GM12878 (cell line): Measurements from ENCODE around the gene CREBBP. TPM values are rescaled to one million over a fixed set of nuclear protein-coding genes. Genes with fewer than 3 reads are reported as not detected.
"Not testable (repeated sequence)": the region's sequence is repeated elsewhere in the genome, so short reads cannot be mapped to it uniquely, and the experiment has no call there.

Experiments
- ATAC-seq: fragments of 200-7000 bp; cut with Tn5 transposase; 3 replicates; pipeline ENCODE4 v1.9.1; 2020; ENCODE audit warnings: mild to moderate bottlenecking, moderate library complexity
- BruUV-seq: library from RNA; stranded (reverse); fragments of 400-500 nt; replicated peaks from 2 replicates; lab custom pipeline; 2021; lab: Mats Ljungman, UMichigan
- CTCF ChIA-PET: fragments of 300-600 bp; sonication (Branson Sonifier 250); formaldehyde crosslinking; extraction: SDS; loops from one replicate; lab custom pipeline; 2021; ENCODE audit warnings: inconsistent platforms; lab: Yijun Ruan, JAX
- POLR2A ChIA-PET: fragments of 350-600 bp; formaldehyde crosslinking; extraction: SDS; loops from one replicate; lab custom pipeline; 2021; ENCODE audit warnings: inconsistent platforms; lab: Charles Lee
- RAD21 ChIA-PET: fragments of 300-600 bp; sonication (Branson Sonifier 250); formaldehyde crosslinking; loops from one replicate; lab custom pipeline; 2023; ENCODE audit warnings: antibody characterized with exemption; ENCODE audit not compliant: unreplicated experiment; lab: Charles Lee
- SMC1A ChIA-PET: fragments of 300-600 bp; sonication (Branson Sonifier 250); formaldehyde crosslinking; loops from one replicate; lab custom pipeline; 2023; ENCODE audit not compliant: unreplicated experiment, uncharacterized antibody; lab: Charles Lee
- DNase-seq: peaks from one replicate; pipeline ENCODE4 v3.0.0-alpha.2; 2011; ENCODE audit warnings: low read depth, low spot score
- FAIRE-seq: peaks from 3 replicates; lab custom pipeline; 2011; peaks lifted over from hg19 to GRCh38; lab: Jason Lieb, UNC
- H2AFZ ChIP-seq: 2 replicates; pipeline ENCODE4 v1.6.0; 2011; ENCODE audit warnings: low read depth, low read length, control low read depth; ENCODE audit not compliant: control insufficient read depth
- H3K27ac ChIP-seq: 2 replicates; pipeline ENCODE4 v1.5.1; 2011; ENCODE audit warnings: control low read depth; ENCODE audit not compliant: control insufficient read depth, insufficient read depth
- H3K27me3 ChIP-seq, 2 experiments: replicated peaks in 1 of 2; 2 replicates each; pipeline versions ENCODE4 v1.6.0 to v1.6.1; 2011; ENCODE audit warnings: low read length in 1 of 2; ENCODE audit not compliant: control insufficient read depth in 2 of 2, insufficient read depth in 2 of 2
- H3K36me3 ChIP-seq, 2 experiments: 2 replicates each; pipeline ENCODE4 v1.5.1; 2011; ENCODE audit warnings: low read length in 1 of 2; ENCODE audit not compliant: control insufficient read depth in 2 of 2, insufficient read depth in 2 of 2
- H3K4me1 ChIP-seq: 2 replicates; pipeline ENCODE4 v1.6.1; 2011; ENCODE audit warnings: mild to moderate bottlenecking, low read length, moderate library complexity, mixed read lengths; ENCODE audit not compliant: control insufficient read depth, insufficient read depth
- H3K4me2 ChIP-seq: 2 replicates; pipeline ENCODE4 v1.6.0; 2011; ENCODE audit warnings: control low read depth; ENCODE audit not compliant: control insufficient read depth, insufficient read depth
- H3K4me3 ChIP-seq: fragments of 200-600 bp; sonication (generic); 2 replicates; pipeline ENCODE4 v1.5.1; 2016
- H3K79me2 ChIP-seq: 2 replicates; pipeline ENCODE4 v1.6.0; 2011; ENCODE audit warnings: low read length; ENCODE audit not compliant: control insufficient read depth, insufficient read depth
- H3K9ac ChIP-seq: 2 replicates; pipeline ENCODE4 v1.8.0; 2011; ENCODE audit warnings: low read length, control low read depth, mixed read lengths; ENCODE audit not compliant: control insufficient read depth, insufficient read depth
- H3K9me3 ChIP-seq: replicated peaks from 3 replicates; pipeline ENCODE4 v1.5.1; 2011; ENCODE audit warnings: mild to moderate bottlenecking, low read length; ENCODE audit not compliant: control insufficient read depth, insufficient read depth
- H4K20me1 ChIP-seq: 2 replicates; pipeline ENCODE4 v1.6.0; 2011; ENCODE audit not compliant: control insufficient read depth, insufficient read depth
- CHD2 ChIP-seq: IDR thresholded peaks from 2 replicates; pipeline ENCODE4 v1.6.1; 2011; ENCODE audit warnings: low read depth, low read length, improper control_type of control experiment, borderline replicate concordance
- ESRRA ChIP-seq: IDR thresholded peaks from 2 replicates; pipeline ENCODE4 v1.6.1; 2012; ENCODE audit warnings: mild to moderate bottlenecking, low read length, improper control_type of control experiment
- SMC3 ChIP-seq: IDR thresholded peaks from 2 replicates; pipeline ENCODE4 v1.6.1; 2011; ENCODE audit warnings: low read length, improper control_type of control experiment, borderline replicate concordance
- WGBS: methylation state at CpG from one replicate; pipeline ENCODE4 v1.1.6; 2016; ENCODE audit warnings: low lambda C conversion rate; ENCODE audit not compliant: insufficient replicate concordance, insufficient coverage; ENCODE audit errors: missing lambda C conversion rate; 5-methylcytosine and 5-hydroxymethylcytosine counted together
- in situ Hi-C: fragments of 300-500 bp; cut with MboI; formaldehyde crosslinking; loops from 9 replicates; pipeline ENCODE4 v1.14.3; 2018; ENCODE audit warnings: mixed read lengths
- intact Hi-C: fragments of 100-400 bp; cut with micrococcal nuclease; formaldehyde crosslinking; loops from one replicate; pipeline ENCODE4 v1.14.2; 2022; ENCODE audit not compliant: unreplicated experiment
- polyA plus RNA-seq, 11 experiments: library from polyadenylated mRNA; depleted of rRNA in 4 of 11; unstranded in 6 of 11; stranded (reverse) in 5 of 11; fragments of >200 nt; fragmentation: Nextera tagmentation in 4 of 11; fragmentation: Illumina TruSeq in 1 of 11; extraction: Ambion mirVana in 4 of 11; extraction: Trizol in 1 of 11; gene quantifications; 1 replicate in 1 of 11; 2 replicates in 10 of 11; pipeline versions ENCODE4 v1.2.1 to v1.2.3, GENCODE V29; 2011 to 2016; ENCODE audit warnings: inconsistent platforms in 2 of 11, missing spikeins in 2 of 11, low read depth in 1 of 11
- total RNA-seq, 4 experiments: library from RNA; depleted of rRNA in 3 of 4; stranded (reverse); fragments of >200 nt in 3 of 4; fragmentation: Illumina TruSeq in 1 of 4; extraction: Trizol in 1 of 4; gene quantifications; 2 replicates each; pipeline versions ENCODE4 v1.2.1 to v1.2.3, GENCODE V29; 2013 to 2021
- TF ChIP-seq, protein P1 (sequence below): fragments of 450-650 bp; formaldehyde crosslinking; IDR thresholded peaks from 2 replicates; pipeline ENCODE4 v1.4.0; 2020; ENCODE audit warnings: mild to moderate bottlenecking, moderate library complexity

CREBBP gene
- total and polyA plus RNA-seq, 10 of the 15 experiments (the other 5 are each of a cell fraction or from before 2014, with no cell fraction given), result 3.4 to 32.7 (median 7.9) TPM

DNA sequence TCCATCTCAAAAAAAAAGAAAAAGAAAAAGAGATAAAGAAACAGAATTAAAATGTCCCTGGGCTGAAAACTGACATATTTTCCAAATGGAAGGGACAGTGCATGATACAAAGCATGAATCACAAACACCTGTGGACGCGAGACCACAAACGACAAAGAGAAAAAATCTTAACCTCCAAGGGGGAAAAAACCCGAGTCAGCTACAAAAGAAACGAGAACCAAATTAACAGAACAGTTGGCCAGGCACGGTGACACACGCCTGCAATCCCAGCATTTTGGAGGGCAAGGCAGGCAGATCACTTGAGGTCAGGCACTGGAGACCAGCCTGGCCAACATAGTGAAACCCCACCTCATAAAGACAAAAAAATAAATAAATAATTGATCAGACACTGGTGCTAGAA is 165.1 kb downstream of the CREBBP start (continued):
- TF ChIP-seq, protein P1, sequence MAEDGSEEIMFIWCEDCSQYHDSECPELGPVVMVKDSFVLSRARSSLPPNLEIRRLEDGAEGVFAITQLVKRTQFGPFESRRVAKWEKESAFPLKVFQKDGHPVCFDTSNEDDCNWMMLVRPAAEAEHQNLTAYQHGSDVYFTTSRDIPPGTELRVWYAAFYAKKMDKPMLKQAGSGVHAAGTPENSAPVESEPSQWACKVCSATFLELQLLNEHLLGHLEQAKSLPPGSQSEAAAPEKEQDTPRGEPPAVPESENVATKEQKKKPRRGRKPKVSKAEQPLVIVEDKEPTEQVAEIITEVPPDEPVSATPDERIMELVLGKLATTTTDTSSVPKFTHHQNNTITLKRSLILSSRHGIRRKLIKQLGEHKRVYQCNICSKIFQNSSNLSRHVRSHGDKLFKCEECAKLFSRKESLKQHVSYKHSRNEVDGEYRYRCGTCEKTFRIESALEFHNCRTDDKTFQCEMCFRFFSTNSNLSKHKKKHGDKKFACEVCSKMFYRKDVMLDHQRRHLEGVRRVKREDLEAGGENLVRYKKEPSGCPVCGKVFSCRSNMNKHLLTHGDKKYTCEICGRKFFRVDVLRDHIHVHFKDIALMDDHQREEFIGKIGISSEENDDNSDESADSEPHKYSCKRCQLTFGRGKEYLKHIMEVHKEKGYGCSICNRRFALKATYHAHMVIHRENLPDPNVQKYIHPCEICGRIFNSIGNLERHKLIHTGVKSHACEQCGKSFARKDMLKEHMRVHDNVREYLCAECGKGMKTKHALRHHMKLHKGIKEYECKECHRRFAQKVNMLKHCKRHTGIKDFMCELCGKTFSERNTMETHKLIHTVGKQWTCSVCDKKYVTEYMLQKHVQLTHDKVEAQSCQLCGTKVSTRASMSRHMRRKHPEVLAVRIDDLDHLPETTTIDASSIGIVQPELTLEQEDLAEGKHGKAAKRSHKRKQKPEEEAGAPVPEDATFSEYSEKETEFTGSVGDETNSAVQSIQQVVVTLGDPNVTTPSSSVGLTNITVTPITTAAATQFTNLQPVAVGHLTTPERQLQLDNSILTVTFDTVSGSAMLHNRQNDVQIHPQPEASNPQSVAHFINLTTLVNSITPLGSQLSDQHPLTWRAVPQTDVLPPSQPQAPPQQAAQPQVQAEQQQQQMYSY (CRISPR knock-in tag), result no peak
- no peak for TF ChIP-seq CHD2
- no peak for TF ChIP-seq ESRRA
- no peak for TF ChIP-seq SMC3

GRCh38 chr16:3714378-3714777 is 166.1 kb downstream of the CREBBP start:
- H3K9me3 ChIP-seq, SMC1A ChIA-PET, H3K4me2 ChIP-seq, H3K9ac ChIP-seq, in situ Hi-C loops, H3K4me1 ChIP-seq, H3K27me3 ChIP-seq, RAD21 ChIA-PET, H3K36me3 ChIP-seq, H4K20me1 ChIP-seq, DNase-seq, H2AFZ ChIP-seq, ATAC-seq, BruUV-seq, FAIRE-seq, intact Hi-C loops, H3K4me3 ChIP-seq, H3K27ac ChIP-seq, POLR2A ChIA-PET: not testable (repeated sequence)
- 96% methylated on average over 10 of the region's 10 CpGs for WGBS
- CTCF ChIA-PET, result interaction anchor here (1.2 kb wide), 1 partner anchor 164 kb away, joined by 4 read pairs; no protein-coding TSS in a partner anchor
- peaks cover 53% of the 10 kb centered on the region for H3K79me2 ChIP-seq
